RWPE2 (cell line): Measurements from ENCODE around the gene B4GALNT3.

ENCODE experiments used
- ATAC-seq: fragments of 200-7000 bp; cut with Tn5 transposase; 3 replicates; pipeline ENCODE4 v1.9.1; 2021; ENCODE audit warnings: low read depth
- DNase-seq: peaks from one replicate; pipeline ENCODE4 v3.0.0-alpha.2; 2020; ENCODE audit warnings: low spot score
- H3K27ac ChIP-seq: fragments of 450-650 bp; 2 replicates; pipeline ENCODE4 v1.5.1; 2017; ENCODE audit warnings: mild to moderate bottlenecking; ENCODE audit not compliant: poor library complexity, severe bottlenecking
- H3K27me3 ChIP-seq: fragments of 250-450 bp; sonication (Bioruptor Pico); 2 replicates; pipeline ENCODE4 v1.5.1; 2021; ENCODE audit warnings: mild to moderate bottlenecking, moderate library complexity; ENCODE audit not compliant: insufficient read depth, poor library complexity, severe bottlenecking
- H3K36me3 ChIP-seq: fragments of 250-450 bp; sonication (Bioruptor Pico); 2 replicates; pipeline ENCODE4 v1.5.1; 2020; ENCODE audit warnings: low read depth, mild to moderate bottlenecking, moderate library complexity
- H3K4me1 ChIP-seq: fragments of 250-450 bp; sonication (Bioruptor Pico); 2 replicates; pipeline ENCODE4 v1.5.1; 2021; ENCODE audit warnings: mild to moderate bottlenecking, moderate library complexity; ENCODE audit not compliant: insufficient read depth, poor library complexity, severe bottlenecking
- H3K4me3 ChIP-seq: fragments of 250-450 bp; sonication (Bioruptor Pico); 2 replicates; pipeline ENCODE4 v1.5.1; 2021; ENCODE audit warnings: mild to moderate bottlenecking, moderate library complexity; ENCODE audit not compliant: severe bottlenecking
- H3K9me3 ChIP-seq: fragments of 250-450 bp; sonication (Bioruptor Pico); 2 replicates; pipeline ENCODE4 v1.5.1; 2021; ENCODE audit warnings: mild to moderate bottlenecking, moderate library complexity; ENCODE audit not compliant: severe bottlenecking
- CTCF ChIP-seq: fragments of 450-650 bp; IDR thresholded peaks from one replicate; pipeline ENCODE4 v1.5.1; 2017; ENCODE audit warnings: mild to moderate bottlenecking, moderate library complexity; ENCODE audit not compliant: poor library complexity, severe bottlenecking

B4GALNT3 gene

GRCh38 chr12:508795-509194 lies 49.1 kb downstream of the B4GALNT3 start:
- ATAC-seq: peak; percentile 81
- H3K27me3 ChIP-seq: no peaks in the 10 kb centered on the region
- TF ChIP-seq CTCF: no peak
- H3K4me3 ChIP-seq: no peak overlapping the region
- H3K4me1 ChIP-seq: peaks cover 20% of the 10 kb centered on the region
- no peaks in the 10 kb centered on the region for H3K36me3 ChIP-seq
- DNase-seq: no peak
- peak overlapping the region; percentile 36 for H3K27ac ChIP-seq
- H3K9me3 ChIP-seq: no peaks in the 10 kb centered on the region

GRCh38 chr12:509500-509899 lies 49.8 kb downstream of the B4GALNT3 start:
- Histone ChIP-seq H3K4me1 (peaks cover 20% of the 10 kb centered on the region), H3K4me3 (no peak overlapping the region), H3K27me3 (no peaks in the 10 kb centered on the region), H3K27ac (peak overlapping the region; percentile 36), H3K9me3 (no peaks in the 10 kb centered on the region), H3K36me3 (no peaks in the 10 kb centered on the region)
- no peak for TF ChIP-seq CTCF
- DNase-seq: no peak
- peak; percentile 69 for ATAC-seq

GRCh38 chr12:510071-510825 lies 50.5 kb downstream of the B4GALNT3 start:
- Histone ChIP-seq H3K4me1 (peaks cover 20% of the 10 kb centered on the region), H3K27me3 (no peaks in the 10 kb centered on the region), H3K9me3 (no peaks in the 10 kb centered on the region), H3K4me3 (no peak overlapping the region), H3K36me3 (no peaks in the 10 kb centered on the region), H3K27ac (peak overlapping the region; percentile 36)
- TF ChIP-seq CTCF: no peak
- ATAC-seq: no peak
- DNase-seq: no peak

- H3K27ac ChIP-seq: no peak overlapping the region
- H3K36me3 ChIP-seq: no peaks in the 10 kb centered on the region
- no peak for TF ChIP-seq CTCF
- no peak for ATAC-seq
- no peak overlapping the region for H3K4me3 ChIP-seq
- H3K27me3 ChIP-seq: no peaks in the 10 kb centered on the region
- no peaks in the 10 kb centered on the region for H3K9me3 ChIP-seq
- H3K4me1 ChIP-seq: peaks cover 20% of the 10 kb centered on the region
- no peak for DNase-seq
Observed at GRCh38 chr12:512933-513332, 53.2 kb downstream of the B4GALNT3 start.

- Histone ChIP-seq H3K36me3 (no peaks in the 10 kb centered on the region), H3K27me3 (no peaks in the 10 kb centered on the region), H3K4me1 (peaks cover 20% of the 10 kb centered on the region), H3K27ac (no peak overlapping the region), H3K9me3 (no peaks in the 10 kb centered on the region), H3K4me3 (no peak overlapping the region)
- DNase-seq: no peak
- no peak for ATAC-seq
- no peak for TF ChIP-seq CTCF
Observed at GRCh38 chr12:513446-513845, 53.7 kb downstream of the B4GALNT3 start.
